HepG2 (cell line): ENCODE results near the gene FAM120B. TPM values are rescaled to one million over a fixed set of nuclear protein-coding genes. Genes with fewer than 3 reads are reported as not detected.

Experiments used
- ATAC-seq: fragments of 200-7000 bp; cut with Tn5 transposase; 3 replicates; pipeline ENCODE4 v1.9.1; 2020; ENCODE audit warnings: mild to moderate bottlenecking, moderate library complexity
- BruUV-seq: library from RNA; stranded (reverse); fragments of 400-500 nt; replicated peaks from 2 replicates; lab custom pipeline; 2021; lab: Mats Ljungman, UMichigan
- CTCF ChIA-PET: fragments of 300-600 bp; formaldehyde crosslinking; extraction: SDS; loops from one replicate; lab custom pipeline; 2021; ENCODE audit warnings: low total read pairs, inconsistent platforms, low intra/inter-chr PET ratio; lab: Yijun Ruan, JAX
- POLR2A ChIA-PET: fragments of 350-600 bp; sonication (Branson Sonifier 250); formaldehyde crosslinking; loops from one replicate; lab custom pipeline; 2020; ENCODE audit warnings: antibody characterized with exemption, inconsistent platforms; lab: Yijun Ruan, JAX
- DNase-seq: peaks from one replicate; pipeline ENCODE4 v3.0.0-alpha.2; 2015; ENCODE audit warnings: low spot score
- FAIRE-seq: peaks from 3 replicates; lab custom pipeline; 2011; peaks lifted over from hg19 to GRCh38; lab: Jason Lieb, UNC
- H2AFZ ChIP-seq: one replicate; pipeline ENCODE4 v1.6.1; 2011; ENCODE audit warnings: low read length, inconsistent platforms
- H3K27ac ChIP-seq: fragments of 300-600 bp; 3 replicates; pipeline ENCODE4 v1.8.0; 2011; ENCODE audit warnings: mixed run types, mild to moderate bottlenecking, mixed read lengths, low read length, inconsistent platforms; ENCODE audit not compliant: insufficient read depth; ENCODE audit errors: extremely low read length
- H3K27me3 ChIP-seq, 2 experiments: fragments of 200-600 bp in 1 of 2; 2 replicates in 1 of 2; 3 replicates in 1 of 2; pipeline versions ENCODE4 v1.6.0 to v1.8.0; 2011; ENCODE audit warnings: low read length in 2 of 2, mild to moderate bottlenecking in 2 of 2, moderate library complexity in 2 of 2, inconsistent platforms in 1 of 2; ENCODE audit not compliant: insufficient read depth in 2 of 2, control insufficient read depth in 1 of 2
- H3K36me3 ChIP-seq, 2 experiments: fragments of 200-600 bp in 1 of 2; replicated peaks in 1 of 2; 2 replicates in 1 of 2; 3 replicates in 1 of 2; pipeline versions ENCODE4 v1.5.1 to v1.8.0; 2011; ENCODE audit warnings: low read length in 2 of 2, inconsistent platforms in 1 of 2; ENCODE audit not compliant: insufficient read depth in 2 of 2, control insufficient read depth in 1 of 2
- H3K4me1 ChIP-seq: 2 replicates; pipeline ENCODE4 v1.5.1; 2012; ENCODE audit warnings: low read length, inconsistent platforms; ENCODE audit not compliant: insufficient read depth
- H3K4me2 ChIP-seq: 2 replicates; pipeline ENCODE4 v1.6.0; 2011; ENCODE audit warnings: low read depth, low read length, inconsistent platforms
- H3K4me3 ChIP-seq, 3 experiments: fragments of 200-600 bp in 1 of 3; sonication (generic), shearing (Covaris generic) in 1 of 3; replicated peaks in 1 of 3; 2 replicates each; pipeline ENCODE4 v1.5.1; 2011 to 2016; ENCODE audit warnings: low read length in 3 of 3, inconsistent platforms in 2 of 3, low read depth in 2 of 3, mild to moderate bottlenecking in 2 of 3, control low read depth in 1 of 3, mixed read lengths in 1 of 3; ENCODE audit not compliant: insufficient read depth in 1 of 3
- H3K79me2 ChIP-seq: one replicate; pipeline ENCODE4 v1.6.1; 2011; ENCODE audit warnings: low read length, inconsistent platforms; ENCODE audit not compliant: insufficient read depth
- H3K9ac ChIP-seq: 2 replicates; pipeline ENCODE4 v1.6.0; 2011; ENCODE audit warnings: mild to moderate bottlenecking, low read depth, low read length, inconsistent platforms; ENCODE audit not compliant: insufficient read depth
- H3K9me3 ChIP-seq: 2 replicates; pipeline ENCODE4 v1.5.1; 2012; ENCODE audit warnings: mild to moderate bottlenecking, low read length
- H4K20me1 ChIP-seq: 2 replicates; pipeline ENCODE4 v1.6.0; 2011; ENCODE audit warnings: inconsistent platforms, mild to moderate bottlenecking, low read length, moderate library complexity; ENCODE audit not compliant: insufficient read depth
- CENPT ChIP-seq: sonication (generic); formaldehyde crosslinking; IDR thresholded peaks from 2 replicates; pipeline ENCODE4 v1.8.0; 2022; ENCODE audit warnings: low read depth, mild to moderate bottlenecking, moderate library complexity, missing genetic modification reagents
- FOXP4 ChIP-seq: sonication (generic); formaldehyde crosslinking; IDR thresholded peaks from 2 replicates; pipeline ENCODE4 v1.4.0; 2020; ENCODE audit warnings: missing genetic modification reagents
- KDM2A ChIP-seq: sonication (generic); formaldehyde crosslinking; IDR thresholded peaks from 2 replicates; pipeline ENCODE4 v1.4.0; 2020; ENCODE audit warnings: low read depth, missing genetic modification reagents, borderline replicate concordance
- NFYB ChIP-seq: sonication (generic); formaldehyde crosslinking; IDR thresholded peaks from 2 replicates; pipeline ENCODE4 v1.4.0; 2020; ENCODE audit warnings: missing genetic modification reagents
- ZBTB20 ChIP-seq: sonication (generic); formaldehyde crosslinking; IDR thresholded peaks from 2 replicates; pipeline ENCODE4 v1.8.1; 2023; ENCODE audit warnings: missing genetic modification reagents, low read depth, mild to moderate bottlenecking, borderline replicate concordance
- ZBTB25 ChIP-seq: IDR thresholded peaks from 2 replicates; pipeline ENCODE4 v1.6.1; 2018; ENCODE audit warnings: missing genetic modification reagents
- ZFP82 ChIP-seq: sonication (generic); formaldehyde crosslinking; IDR thresholded peaks from 2 replicates; pipeline ENCODE4 v1.5.1; 2020; ENCODE audit warnings: mild to moderate bottlenecking, missing genetic modification reagents, borderline replicate concordance
- ZNF564 ChIP-seq: sonication (generic); formaldehyde crosslinking; IDR thresholded peaks from 2 replicates; pipeline ENCODE4 v1.8.1; 2023; ENCODE audit warnings: mild to moderate bottlenecking, missing genetic modification reagents
- WGBS: methylation state at CpG from one replicate; pipeline ENCODE4 v1.1.6; 2017; ENCODE audit warnings: low lambda C conversion rate; 5-methylcytosine and 5-hydroxymethylcytosine counted together
- in situ Hi-C: cut with HindIII; loops from 2 replicates; pipeline ENCODE4 v1.10.0; 2017; ENCODE audit warnings: low pct_unique_long_range_greater_than_20kb; ENCODE audit not compliant: extremely low pct_ligation_motif_present
- intact Hi-C: fragments of 100-400 bp; cut with micrococcal nuclease; formaldehyde crosslinking; loops from one replicate; pipeline ENCODE4 v1.10.0; 2022; ENCODE audit not compliant: unreplicated experiment
- polyA plus RNA-seq, 8 experiments: library from polyadenylated mRNA; depleted of rRNA in 3 of 8; stranded (reverse) in 7 of 8; unstranded in 1 of 8; fragments of >200 nt; fragmentation: Illumina TruSeq in 4 of 8; extraction: Trizol in 4 of 8; gene quantifications; 2 replicates each; pipeline versions ENCODE4 v1.2.1 to v1.2.3, GENCODE V29; 2011 to 2016; ENCODE audit warnings: low read depth in 4 of 8, missing spikeins in 1 of 8, mixed read lengths in 1 of 8; ENCODE audit not compliant: insufficient read depth in 1 of 8
- total RNA-seq, 5 experiments: library from RNA; depleted of rRNA; stranded (reverse); fragments of >200 nt; fragmentation: Illumina TruSeq; extraction: Trizol; gene quantifications; 2 replicates each; pipeline ENCODE4 v1.2.3, GENCODE V29; 2016; ENCODE audit warnings: low read depth in 1 of 5
- TF ChIP-seq, protein P1 (sequence below): sonication (generic); formaldehyde crosslinking; IDR thresholded peaks from 2 replicates; pipeline ENCODE4 v1.5.1; 2020; ENCODE audit warnings: mild to moderate bottlenecking, missing genetic modification reagents
- TF ChIP-seq, protein P2 (sequence below): sonication (generic); formaldehyde crosslinking; IDR thresholded peaks from 2 replicates; pipeline ENCODE4 v1.5.0; 2020; ENCODE audit warnings: missing genetic modification reagents, mild to moderate bottlenecking, borderline replicate concordance
- TF ChIP-seq, protein P3 (sequence below): sonication (generic); formaldehyde crosslinking; conservative IDR thresholded peaks from 2 replicates; pipeline ENCODE4 v1.4.0; 2020; ENCODE audit warnings: mild to moderate bottlenecking, missing genetic modification reagents, moderate library complexity

FAM120B gene
- total and polyA plus RNA-seq, 2 of the 13 experiments (the other 11 are each of a cell fraction or from before 2014, with no cell fraction given), result 9.2 to 10.7 TPM

DNA sequence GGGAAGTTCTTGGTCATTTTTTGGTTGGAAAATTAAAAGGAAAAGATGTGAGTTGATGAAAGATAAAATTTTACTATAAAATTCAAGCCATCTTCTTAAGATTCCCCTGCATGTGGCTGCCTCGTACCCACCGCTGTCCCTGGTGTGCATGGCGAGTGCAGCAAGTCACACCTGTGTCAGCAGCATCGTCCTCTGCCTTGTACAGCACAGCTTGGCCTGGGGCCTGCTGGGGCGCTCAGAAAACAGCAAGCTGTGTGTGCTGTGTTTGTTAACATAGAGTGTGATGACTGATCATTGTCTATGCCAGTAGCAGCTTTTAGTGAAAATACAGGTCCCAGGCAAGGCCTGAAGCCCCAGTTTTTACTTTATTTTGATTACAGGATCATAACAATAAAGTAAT lies 56.7 kb downstream of the FAM120B start:
- no TSS peak for BruUV-seq
- ATAC-seq (no peak), FAIRE-seq (no peak), DNase-seq (no peak)
- 99% methylated on average over 5 of the region's 5 CpGs for WGBS
- H3K79me2 ChIP-seq, result no peaks in the 10 kb centered on the region
- H2AFZ ChIP-seq, result no peak overlapping the region
- H3K4me1 ChIP-seq, result peaks cover 40% of the 10 kb centered on the region
- CTCF ChIA-PET, result no interaction called here
- in situ Hi-C loops, result no loop called here
- no peaks in the 10 kb centered on the region for H4K20me1 ChIP-seq
- no peak overlapping the region for H3K9ac ChIP-seq
- H3K4me2 ChIP-seq, result no peak overlapping the region
- TF ChIP-seq, protein P1, sequence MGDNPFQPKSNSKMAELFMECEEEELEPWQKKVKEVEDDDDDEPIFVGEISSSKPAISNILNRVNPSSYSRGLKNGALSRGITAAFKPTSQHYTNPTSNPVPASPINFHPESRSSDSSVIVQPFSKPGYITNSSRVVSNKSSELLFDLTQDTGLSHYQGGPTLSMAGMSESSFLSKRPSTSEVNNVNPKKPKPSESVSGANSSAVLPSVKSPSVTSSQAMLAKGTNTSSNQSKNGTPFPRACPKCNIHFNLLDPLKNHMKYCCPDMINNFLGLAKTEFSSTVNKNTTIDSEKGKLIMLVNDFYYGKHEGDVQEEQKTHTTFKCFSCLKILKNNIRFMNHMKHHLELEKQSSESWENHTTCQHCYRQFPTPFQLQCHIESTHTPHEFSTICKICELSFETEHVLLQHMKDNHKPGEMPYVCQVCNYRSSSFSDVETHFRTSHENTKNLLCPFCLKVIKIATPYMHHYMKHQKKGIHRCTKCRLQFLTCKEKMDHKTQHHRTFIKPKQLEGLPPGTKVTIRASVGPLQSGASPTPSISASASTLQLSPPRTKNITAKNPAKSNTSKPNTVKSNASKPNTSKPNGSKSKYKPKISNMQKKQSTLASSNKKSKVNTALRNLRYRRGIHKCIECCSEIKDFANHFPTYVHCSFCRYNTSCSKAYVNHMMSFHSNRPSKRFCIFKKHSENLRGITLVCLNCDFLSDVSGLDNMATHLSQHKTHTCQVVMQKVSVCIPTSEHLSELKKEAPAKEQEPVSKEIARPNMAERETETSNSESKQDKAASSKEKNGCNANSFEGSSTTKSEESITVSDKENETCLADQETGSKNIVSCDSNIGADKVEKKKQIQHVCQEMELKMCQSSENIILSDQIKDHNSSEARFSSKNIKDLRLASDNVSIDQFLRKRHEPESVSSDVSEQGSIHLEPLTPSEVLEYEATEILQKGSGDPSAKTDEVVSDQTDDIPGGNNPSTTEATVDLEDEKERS (CRISPR knock-in tag), result no peak
- TF ChIP-seq, protein P2, sequence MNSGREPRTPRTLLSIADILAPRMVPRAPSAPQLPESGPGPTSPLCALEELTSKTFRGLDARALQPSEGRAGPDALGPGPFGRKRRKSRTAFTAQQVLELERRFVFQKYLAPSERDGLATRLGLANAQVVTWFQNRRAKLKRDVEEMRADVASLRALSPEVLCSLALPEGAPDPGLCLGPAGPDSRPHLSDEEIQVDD (CRISPR knock-in tag), result no peak
- TF ChIP-seq KDM2A (CRISPR knock-in tag) (no peak), FOXP4 (CRISPR knock-in tag) (no peak), ZBTB25 (CRISPR knock-in tag) (no peak), ZNF564 (CRISPR knock-in tag) (no peak), NFYB (CRISPR knock-in tag) (no peak), ZBTB20 (CRISPR knock-in tag) (no peak), CENPT (CRISPR knock-in tag) (no peak), ZFP82 (CRISPR knock-in tag) (no peak)
- TF ChIP-seq, protein P3, sequence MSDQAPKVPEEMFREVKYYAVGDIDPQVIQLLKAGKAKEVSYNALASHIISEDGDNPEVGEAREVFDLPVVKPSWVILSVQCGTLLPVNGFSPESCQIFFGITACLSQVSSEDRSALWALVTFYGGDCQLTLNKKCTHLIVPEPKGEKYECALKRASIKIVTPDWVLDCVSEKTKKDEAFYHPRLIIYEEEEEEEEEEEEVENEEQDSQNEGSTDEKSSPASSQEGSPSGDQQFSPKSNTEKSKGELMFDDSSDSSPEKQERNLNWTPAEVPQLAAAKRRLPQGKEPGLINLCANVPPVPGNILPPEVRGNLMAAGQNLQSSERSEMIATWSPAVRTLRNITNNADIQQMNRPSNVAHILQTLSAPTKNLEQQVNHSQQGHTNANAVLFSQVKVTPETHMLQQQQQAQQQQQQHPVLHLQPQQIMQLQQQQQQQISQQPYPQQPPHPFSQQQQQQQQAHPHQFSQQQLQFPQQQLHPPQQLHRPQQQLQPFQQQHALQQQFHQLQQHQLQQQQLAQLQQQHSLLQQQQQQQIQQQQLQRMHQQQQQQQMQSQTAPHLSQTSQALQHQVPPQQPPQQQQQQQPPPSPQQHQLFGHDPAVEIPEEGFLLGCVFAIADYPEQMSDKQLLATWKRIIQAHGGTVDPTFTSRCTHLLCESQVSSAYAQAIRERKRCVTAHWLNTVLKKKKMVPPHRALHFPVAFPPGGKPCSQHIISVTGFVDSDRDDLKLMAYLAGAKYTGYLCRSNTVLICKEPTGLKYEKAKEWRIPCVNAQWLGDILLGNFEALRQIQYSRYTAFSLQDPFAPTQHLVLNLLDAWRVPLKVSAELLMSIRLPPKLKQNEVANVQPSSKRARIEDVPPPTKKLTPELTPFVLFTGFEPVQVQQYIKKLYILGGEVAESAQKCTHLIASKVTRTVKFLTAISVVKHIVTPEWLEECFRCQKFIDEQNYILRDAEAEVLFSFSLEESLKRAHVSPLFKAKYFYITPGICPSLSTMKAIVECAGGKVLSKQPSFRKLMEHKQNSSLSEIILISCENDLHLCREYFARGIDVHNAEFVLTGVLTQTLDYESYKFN, result no peak
- H3K27me3 ChIP-seq, result no peaks in the 10 kb centered on the region
- H3K9me3 ChIP-seq, result no peaks in the 10 kb centered on the region
- no peak overlapping the region for H3K4me3 ChIP-seq
- no peak overlapping the region for H3K27ac ChIP-seq
- POLR2A ChIA-PET, result no interaction called here
- intact Hi-C loops, result no loop called here
- H3K36me3 ChIP-seq, result peaks cover 19 to 40% of the 10 kb centered on the region in 2 experiments
